Mesenchymal stem cell (in vitro differentiated cells and primary cell): ENCODE data around the gene EPB41L1. TPM values are rescaled to one million over a fixed set of nuclear protein-coding genes. Genes with fewer than 3 reads are reported as not detected.

Experiments used
- DNase-seq: peaks from one replicate; pipeline ENCODE4 v3.0.0-alpha.2; 2013
- H2AFZ ChIP-seq: one replicate; pipeline ENCODE4 v1.6.1; 2013; ENCODE audit warnings: low read depth, mild to moderate bottlenecking, control low read depth, inconsistent platforms, low read length, moderate library complexity
- H2AK5ac ChIP-seq: 2 replicates; pipeline ENCODE4 v1.6.1; 2013; ENCODE audit warnings: low read length, moderate library complexity, mild to moderate bottlenecking, inconsistent platforms; ENCODE audit not compliant: severe bottlenecking
- H2BK120ac ChIP-seq: one replicate; pipeline ENCODE4 v1.6.1; 2013; ENCODE audit warnings: low read depth, mild to moderate bottlenecking, inconsistent platforms, low read length, moderate library complexity
- H2BK12ac ChIP-seq, 2 experiments: one replicate each; pipeline ENCODE4 v1.6.1; 2013; ENCODE audit warnings: inconsistent platforms in 2 of 2, low read length in 2 of 2, mild to moderate bottlenecking in 2 of 2, moderate library complexity in 2 of 2, control low read depth in 1 of 2
- H2BK15ac ChIP-seq: one replicate; pipeline ENCODE4 v1.6.1; 2013; ENCODE audit warnings: mild to moderate bottlenecking, low read depth, inconsistent platforms; ENCODE audit not compliant: poor library complexity, severe bottlenecking
- H2BK5ac ChIP-seq: 2 replicates; pipeline ENCODE4 v1.6.1; 2013; ENCODE audit warnings: low read depth, mild to moderate bottlenecking, low read length, control low read depth, inconsistent platforms; ENCODE audit not compliant: poor library complexity, severe bottlenecking
- H3K14ac ChIP-seq, 2 experiments: one replicate each; pipeline ENCODE4 v1.6.1; 2013; ENCODE audit warnings: inconsistent platforms in 2 of 2, low read length in 2 of 2, control low read depth in 1 of 2, mild to moderate bottlenecking in 1 of 2, moderate library complexity in 1 of 2
- H3K18ac ChIP-seq, 2 experiments: one replicate each; pipeline ENCODE4 v1.6.1; 2013; ENCODE audit warnings: inconsistent platforms in 2 of 2, low read length in 2 of 2, control low read depth in 1 of 2, low read depth in 1 of 2, mild to moderate bottlenecking in 1 of 2
- H3K23ac ChIP-seq, 2 experiments: one replicate each; pipeline ENCODE4 v1.6.1; 2013; ENCODE audit warnings: inconsistent platforms in 2 of 2, low read length in 2 of 2, mild to moderate bottlenecking in 2 of 2, moderate library complexity in 2 of 2, control low read depth in 1 of 2
- H3K27ac ChIP-seq: 2 replicates; pipeline ENCODE4 v1.5.1; 2013; ENCODE audit warnings: mild to moderate bottlenecking, moderate library complexity, low read length, control low read depth, inconsistent platforms; ENCODE audit not compliant: poor library complexity, severe bottlenecking
- H3K27me3 ChIP-seq, 2 experiments: 2 replicates each; pipeline versions ENCODE4 v1.6.1 to v1.7.0; 2013; ENCODE audit warnings: low read length in 2 of 2, mild to moderate bottlenecking in 2 of 2, moderate library complexity in 2 of 2, control low read depth in 1 of 2, inconsistent platforms in 1 of 2; ENCODE audit not compliant: control insufficient read depth in 1 of 2, insufficient read depth in 1 of 2
- H3K36me3 ChIP-seq, 2 experiments: 2 replicates each; pipeline versions ENCODE4 v1.6.1 to v1.7.0; 2013; ENCODE audit warnings: low read length in 2 of 2, control low read depth in 1 of 2, inconsistent platforms in 1 of 2, low read depth in 1 of 2, mild to moderate bottlenecking in 1 of 2; ENCODE audit not compliant: insufficient read depth in 2 of 2, control insufficient read depth in 1 of 2
- H3K4ac ChIP-seq, 2 experiments: one replicate each; pipeline ENCODE4 v1.6.1; 2013; ENCODE audit warnings: inconsistent platforms in 2 of 2, low read length in 2 of 2, mild to moderate bottlenecking in 2 of 2, moderate library complexity in 2 of 2, control low read depth in 1 of 2, low read depth in 1 of 2
- H3K4me1 ChIP-seq: 2 replicates; pipeline ENCODE4 v1.6.1; 2013; ENCODE audit warnings: low read depth, low read length, control low read depth; ENCODE audit not compliant: control insufficient read depth, insufficient read depth
- H3K4me2 ChIP-seq: 2 replicates; pipeline ENCODE4 v1.6.1; 2013; ENCODE audit warnings: low read length, mild to moderate bottlenecking, inconsistent platforms; ENCODE audit not compliant: poor library complexity, severe bottlenecking
- H3K4me3 ChIP-seq, 2 experiments: 2 replicates each; pipeline versions ENCODE4 v1.5.1 to v1.7.0; 2013; ENCODE audit warnings: low read length in 2 of 2, mild to moderate bottlenecking in 2 of 2, control low read depth in 1 of 2, low read depth in 1 of 2; ENCODE audit not compliant: insufficient read depth in 1 of 2
- H3K79me1 ChIP-seq: replicated peaks from 2 replicates; pipeline ENCODE4 v1.6.1; 2013; ENCODE audit warnings: mild to moderate bottlenecking, control low read depth, low read length, inconsistent platforms; ENCODE audit not compliant: poor library complexity, severe bottlenecking
- H3K9ac ChIP-seq: 2 replicates; pipeline ENCODE4 v1.7.0; 2013; ENCODE audit warnings: mild to moderate bottlenecking, low read length, moderate library complexity
- H3K9me3 ChIP-seq: 2 replicates; pipeline ENCODE4 v1.7.0; 2013; ENCODE audit warnings: mild to moderate bottlenecking, low read length; ENCODE audit not compliant: control insufficient read depth
- H4K8ac ChIP-seq: one replicate; pipeline ENCODE4 v1.6.1; 2013; ENCODE audit warnings: inconsistent platforms, mild to moderate bottlenecking, low read length, moderate library complexity
- H4K91ac ChIP-seq: one replicate; pipeline ENCODE4 v1.6.1; 2013; ENCODE audit warnings: mild to moderate bottlenecking, low read length, inconsistent platforms
- WGBS: methylation state at CpG from one replicate; pipeline ENCODE4 v1.1.7; 2013; ENCODE audit warnings: mixed read lengths; 5-methylcytosine and 5-hydroxymethylcytosine counted together
- polyA plus RNA-seq, 2 experiments: library from polyadenylated mRNA; stranded (reverse); fragments of 200-250 nt; gene quantifications; one replicate each; pipeline ENCODE4 v1.2.3, GENCODE V29; 2013

The EPB41L1 gene
- polyA plus RNA-seq (2013, experiment 1 of 2) = 32.1 TPM
- polyA plus RNA-seq (2013, experiment 2 of 2) = 33.0 TPM

GRCh38 chr20:36154700-36155628 lies at the start of gene EPB41L1:
EPB41L1 (plus strand) TSS chr20:36154740; CDS start chr20:36173778, 19,038 bp downstream.
- Histone ChIP-seq H3K9ac (peak within 1 kb of the TSS; percentile 86), H2AK5ac (peak within 1 kb of the TSS; percentile 9), H3K27me3 (no peaks in the 10 kb centered on the region), H3K4me3 (peak within 1 kb of the TSS; percentile 77 to 89), H2BK15ac (peak within 1 kb of the TSS; percentile 62), H2BK12ac (peak within 1 kb of the TSS in 1 of 2 experiments; percentile 37), H3K4ac (peak within 1 kb of the TSS in 1 of 2 experiments; percentile 52), H2AFZ (peak within 1 kb of the TSS; percentile 86), H4K91ac (peak within 1 kb of the TSS; percentile 58), H3K4me1 (peaks cover 26% of the 10 kb centered on the region), H3K4me2 (peak within 1 kb of the TSS; percentile 86), H3K9me3 (no peaks in the 10 kb centered on the region), H3K14ac (peak within 1 kb of the TSS in 1 of 2 experiments; percentile 59), H3K23ac (no peak within 1 kb of the TSS), H3K18ac (peak within 1 kb of the TSS; percentile 41 to 63), H3K36me3 (no peaks in the 10 kb centered on the region), H3K79me1 (peaks cover 25% of the 10 kb centered on the region), H4K8ac (peak within 1 kb of the TSS; percentile 47), H2BK5ac (no peak within 1 kb of the TSS), H3K27ac (no peak within 1 kb of the TSS), H2BK120ac (peak within 1 kb of the TSS; percentile 24)
- DNase-seq = peak; percentile 38
- WGBS = 9% methylated on average over 36 of the region's 51 CpGs

- Histone ChIP-seq H3K23ac (no peak overlapping the region), H4K8ac (no peak overlapping the region), H3K27ac (no peak overlapping the region), H4K91ac (no peak overlapping the region), H3K4ac (no peak overlapping the region), H2BK5ac (no peak overlapping the region), H3K18ac (no peak overlapping the region), H2AFZ (no peak overlapping the region), H2AK5ac (peak overlapping the region; percentile 92), H3K14ac (no peak overlapping the region), H3K4me2 (no peak overlapping the region), H3K36me3 (no peaks in the 10 kb centered on the region), H3K4me1 (peaks cover 29% of the 10 kb centered on the region), H3K4me3 (no peak overlapping the region), H3K27me3 (no peaks in the 10 kb centered on the region), H3K79me1 (no peaks in the 10 kb centered on the region), H2BK120ac (no peak overlapping the region), H2BK15ac (no peak overlapping the region), H3K9ac (no peak overlapping the region), H3K9me3 (no peaks in the 10 kb centered on the region), H2BK12ac (no peak overlapping the region)
- WGBS = 95% methylated on average over 10 of the region's 10 CpGs
- DNase-seq = no peak
Measured at GRCh38 chr20:36104856-36105255, 49.7 kb upstream of the EPB41L1 start.

GRCh38 chr20:36105711-36106226 lies 48.8 kb upstream of the EPB41L1 start:
- Histone ChIP-seq H2BK5ac (peak overlapping the region; percentile 6), H2BK15ac (no peak overlapping the region), H3K36me3 (peaks cover 0 to 3% of the 10 kb centered on the region in 2 experiments), H3K14ac (no peak overlapping the region), H3K27ac (peak overlapping the region; percentile 45), H3K23ac (no peak overlapping the region), H3K18ac (no peak overlapping the region), H2AFZ (no peak overlapping the region), H3K79me1 (no peaks in the 10 kb centered on the region), H3K27me3 (no peaks in the 10 kb centered on the region), H3K4me3 (no peak overlapping the region), H4K91ac (no peak overlapping the region), H4K8ac (no peak overlapping the region), H2BK120ac (no peak overlapping the region), H3K9ac (no peak overlapping the region), H3K9me3 (no peaks in the 10 kb centered on the region), H2AK5ac (peak overlapping the region; percentile 94), H3K4me2 (peak overlapping the region; percentile 39), H2BK12ac (no peak overlapping the region), H3K4ac (no peak overlapping the region), H3K4me1 (peaks cover 29% of the 10 kb centered on the region)
- 90% methylated on average over 1 of the region's 1 CpG for WGBS
- DNase-seq = no peak

- Histone ChIP-seq H3K27me3 (no peaks in the 10 kb centered on the region), H3K9me3 (no peaks in the 10 kb centered on the region), H3K36me3 (peaks cover 0 to 4% of the 10 kb centered on the region in 2 experiments), H3K4ac (no peak overlapping the region), H3K14ac (no peak overlapping the region), H3K4me1 (peaks cover 27% of the 10 kb centered on the region), H3K18ac (no peak overlapping the region), H3K27ac (peak overlapping the region; percentile 45), H4K91ac (no peak overlapping the region), H2AFZ (no peak overlapping the region), H3K4me2 (no peak overlapping the region), H3K4me3 (no peak overlapping the region), H2BK5ac (no peak overlapping the region), H3K23ac (no peak overlapping the region), H4K8ac (no peak overlapping the region), H3K9ac (no peak overlapping the region), H2BK12ac (no peak overlapping the region), H2BK120ac (no peak overlapping the region), H2AK5ac (peak overlapping the region; percentile 94), H2BK15ac (no peak overlapping the region), H3K79me1 (no peaks in the 10 kb centered on the region)
- 91% methylated on average over 4 of the region's 5 CpGs for WGBS
- no peak for DNase-seq
Measured at GRCh38 chr20:36106606-36107005, 47.9 kb upstream of the EPB41L1 start.
